Activated CD4-positive, alpha-beta T cell treated with anti-CD3 and anti-CD28 coated beads, Interleukin-2, amount 50 U/mL, for 48 hours (primary cell): ENCODE results near the gene APEH.
"Not testable (repeated sequence)": the region's sequence is repeated elsewhere in the genome, so short reads cannot be mapped to it uniquely, and the experiment has no call there.

ENCODE experiments used
- DNase-seq, 2 experiments: peaks; one replicate each; pipeline ENCODE4 v3.0.0-alpha.2; 2020

Gene APEH

GRCh38 chr3:49670940-49671290 lies 3.2 kb upstream of the APEH start:
- no peak for DNase-seq

DNA sequence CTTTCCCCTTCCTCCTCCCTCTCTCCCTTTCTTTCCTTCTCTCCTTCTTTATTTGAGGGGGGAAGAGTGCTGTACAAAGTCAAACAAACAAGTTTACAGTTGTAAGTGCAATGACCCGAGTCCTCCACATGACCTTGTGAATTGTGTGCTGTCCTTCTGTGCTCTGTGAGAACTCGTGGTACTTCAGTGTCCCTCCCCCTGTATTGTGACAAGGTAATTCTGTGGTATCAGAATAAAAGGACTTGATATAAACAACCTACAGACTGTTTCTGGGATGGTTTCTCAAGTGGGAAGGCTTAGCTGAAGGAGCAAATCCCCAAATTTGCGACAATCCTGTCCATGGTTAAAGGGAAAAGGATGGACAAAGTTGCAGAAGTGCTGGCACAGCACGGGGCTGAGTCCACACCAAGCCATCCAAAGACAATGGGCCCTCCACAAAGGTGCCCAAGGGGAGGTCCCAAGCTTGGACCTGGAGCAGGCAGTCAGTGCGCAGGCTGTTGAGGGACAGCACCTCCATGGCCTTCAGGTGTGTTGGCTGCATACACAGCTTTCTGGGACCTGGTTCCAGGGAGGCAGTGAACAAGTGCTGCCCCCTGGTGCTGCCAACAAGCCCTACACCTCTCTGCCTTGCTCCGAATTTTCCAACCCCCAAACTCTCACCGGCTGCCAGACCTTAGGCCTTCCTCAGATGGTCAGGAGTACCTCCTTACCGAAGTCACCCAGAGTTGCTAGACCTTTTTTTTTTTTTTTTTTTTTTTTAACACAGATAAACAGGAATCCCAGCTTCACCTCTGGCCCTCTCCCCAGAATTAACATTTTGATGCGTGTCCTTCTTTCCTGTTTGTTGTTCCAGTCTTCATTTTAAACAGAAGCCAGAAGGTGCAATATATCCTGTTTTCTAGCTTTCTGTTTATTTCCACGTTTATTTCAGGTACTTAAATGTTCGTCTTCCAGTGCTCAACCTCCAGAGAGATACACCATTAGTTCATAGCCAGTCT lies 2.6 kb upstream of the APEH start:
- DNase-seq, result peak; percentile 78 to 83

GRCh38 chr3:49673121-49673714 lies 933 bp upstream of the APEH start:
- peak in 1 of 2 experiments; percentile 50 for DNase-seq

GRCh38 chr3:49674497-49674983 lies 389 bp downstream of the APEH start:
- DNase-seq, result peak; percentile 32 to 46

DNA sequence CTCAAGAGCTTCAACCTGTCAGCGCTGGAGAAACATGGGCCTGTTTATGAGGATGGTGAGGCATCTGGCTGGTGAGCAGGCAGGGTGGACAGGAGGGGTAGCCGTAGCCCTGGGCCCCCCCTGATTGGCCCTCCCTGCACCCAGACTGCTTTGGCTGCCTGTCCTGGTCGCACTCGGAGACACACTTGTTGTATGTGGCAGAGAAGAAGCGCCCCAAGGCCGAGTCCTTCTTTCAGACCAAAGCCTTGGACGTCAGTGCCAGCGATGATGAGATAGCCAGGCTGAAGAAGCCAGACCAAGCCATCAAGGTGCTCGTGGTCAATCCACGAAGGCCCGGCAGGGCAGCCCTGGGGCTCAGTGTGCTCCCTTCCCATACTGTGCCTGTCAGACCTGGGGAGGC lies 1.8 kb downstream of the APEH start:
- no peak for DNase-seq

DNA sequence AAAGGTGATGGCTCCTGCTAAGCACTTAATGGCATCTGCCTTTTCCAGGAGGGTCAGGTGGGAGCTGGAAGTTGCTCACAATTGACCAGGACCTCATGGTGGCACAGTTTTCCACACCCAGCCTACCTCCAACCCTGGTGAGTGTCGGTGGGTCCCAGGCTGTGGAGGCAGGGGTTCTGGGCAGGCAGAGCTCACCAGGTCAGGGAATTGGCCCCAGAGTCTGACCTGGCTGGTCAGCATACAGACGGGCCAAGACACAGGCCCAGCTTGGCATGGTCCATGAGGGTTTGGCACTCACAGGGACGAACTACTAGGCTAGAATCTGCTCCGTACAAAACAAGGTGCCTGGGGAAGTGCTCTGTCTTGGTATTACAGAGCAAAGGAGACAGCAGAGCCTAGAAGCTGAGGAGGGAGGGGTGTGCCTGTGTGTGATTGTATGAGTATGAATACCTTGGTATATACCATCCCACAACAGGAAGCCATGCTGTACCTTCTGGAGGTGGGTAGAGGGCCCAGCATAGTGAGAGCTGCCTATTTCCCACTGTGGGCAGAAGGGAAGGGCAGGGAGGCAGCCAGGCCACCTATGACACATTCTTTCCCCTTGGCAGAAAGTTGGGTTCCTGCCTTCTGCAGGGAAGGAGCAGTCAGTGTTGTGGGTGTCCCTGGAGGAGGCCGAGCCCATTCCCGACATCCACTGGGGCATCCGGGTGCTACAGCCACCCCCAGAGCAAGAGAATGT lies 6.5 kb downstream of the APEH start:
- no peak for DNase-seq

DNA sequence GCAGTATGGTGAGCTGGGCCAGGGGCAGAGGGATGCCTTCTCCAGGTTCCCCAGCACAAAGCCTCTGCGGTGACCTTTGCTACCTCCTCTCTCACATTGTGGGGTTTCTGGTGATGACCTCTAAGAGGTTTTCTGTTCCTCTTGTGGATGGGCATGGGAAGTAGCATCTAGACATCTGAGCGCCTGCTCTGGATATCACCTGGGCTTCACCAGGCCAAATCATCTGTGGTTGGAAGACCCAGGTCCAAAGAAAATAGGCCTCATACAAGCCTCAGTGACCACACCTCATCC lies 7.0 kb downstream of the APEH start:
- no peak for DNase-seq

GRCh38 chr3:49681543-49681942 lies 7.4 kb downstream of the APEH start:
- DNase-seq, result no peak

DNA sequence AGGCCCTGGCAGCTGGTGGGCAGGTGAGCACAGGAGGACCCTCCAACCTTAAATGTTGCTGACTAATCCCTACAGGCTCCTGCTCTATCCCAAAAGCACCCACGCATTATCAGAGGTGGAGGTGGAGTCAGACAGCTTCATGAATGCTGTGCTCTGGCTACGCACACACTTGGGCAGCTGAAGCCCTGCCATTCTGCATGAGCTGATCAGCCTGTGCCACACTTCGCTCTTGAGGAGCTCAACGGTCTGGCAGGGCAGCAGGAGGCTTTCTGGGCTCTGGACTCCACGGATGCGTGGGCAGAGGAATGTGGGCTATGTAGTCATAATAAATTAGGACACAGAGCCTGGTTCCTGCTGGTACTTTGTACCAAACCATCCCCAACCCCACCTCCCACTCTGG lies 9.0 kb downstream of the APEH start:
- no peak for DNase-seq

DNA sequence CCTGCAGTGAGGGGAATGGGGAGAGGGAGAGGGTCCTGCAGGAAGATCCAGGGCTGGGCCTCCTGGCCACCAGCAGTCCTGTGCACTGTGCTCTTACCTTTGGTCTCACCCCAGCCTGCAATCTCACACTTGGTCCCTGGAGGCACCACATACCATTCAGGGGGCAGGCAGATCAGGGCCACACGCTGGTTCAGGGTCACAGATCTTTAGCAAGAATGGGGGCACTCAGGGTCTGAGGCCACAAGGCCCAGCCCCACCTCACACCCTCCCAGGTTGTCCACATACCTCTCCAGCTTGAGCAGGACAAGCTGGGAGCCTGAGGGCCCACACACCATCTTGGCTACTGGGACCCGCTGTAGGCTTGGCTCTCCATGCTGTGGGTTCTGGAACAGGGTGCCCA lies 10.3 kb downstream of the APEH start:
- not testable (repeated sequence) for DNase-seq

DNA sequence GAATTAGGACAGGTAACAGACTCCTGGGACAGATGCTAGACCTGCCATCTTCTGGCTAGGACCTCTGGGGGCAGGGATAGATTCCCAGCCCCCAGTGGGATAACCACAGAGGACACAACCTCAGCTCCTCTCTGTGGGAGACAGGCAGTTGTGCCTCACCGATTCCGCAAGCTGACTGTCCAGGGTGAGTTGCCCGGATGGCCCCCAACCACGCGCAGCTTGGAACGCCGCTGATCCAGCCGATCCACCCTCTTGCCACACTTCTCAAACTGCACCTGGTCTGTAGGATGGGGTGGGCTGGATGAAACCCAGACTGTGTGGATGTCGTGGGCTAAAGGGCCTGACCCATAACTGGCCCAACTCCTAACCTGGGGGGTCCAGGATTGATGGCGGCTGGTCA lies 11.0 kb downstream of the APEH start:
- DNase-seq, result not testable (repeated sequence)

GRCh38 chr3:49685846-49686245 lies 11.7 kb downstream of the APEH start:
- not testable (repeated sequence) for DNase-seq

GRCh38 chr3:49686346-49686745 lies 12.2 kb downstream of the APEH start:
- DNase-seq, result peak; percentile 33 to 42

DNA sequence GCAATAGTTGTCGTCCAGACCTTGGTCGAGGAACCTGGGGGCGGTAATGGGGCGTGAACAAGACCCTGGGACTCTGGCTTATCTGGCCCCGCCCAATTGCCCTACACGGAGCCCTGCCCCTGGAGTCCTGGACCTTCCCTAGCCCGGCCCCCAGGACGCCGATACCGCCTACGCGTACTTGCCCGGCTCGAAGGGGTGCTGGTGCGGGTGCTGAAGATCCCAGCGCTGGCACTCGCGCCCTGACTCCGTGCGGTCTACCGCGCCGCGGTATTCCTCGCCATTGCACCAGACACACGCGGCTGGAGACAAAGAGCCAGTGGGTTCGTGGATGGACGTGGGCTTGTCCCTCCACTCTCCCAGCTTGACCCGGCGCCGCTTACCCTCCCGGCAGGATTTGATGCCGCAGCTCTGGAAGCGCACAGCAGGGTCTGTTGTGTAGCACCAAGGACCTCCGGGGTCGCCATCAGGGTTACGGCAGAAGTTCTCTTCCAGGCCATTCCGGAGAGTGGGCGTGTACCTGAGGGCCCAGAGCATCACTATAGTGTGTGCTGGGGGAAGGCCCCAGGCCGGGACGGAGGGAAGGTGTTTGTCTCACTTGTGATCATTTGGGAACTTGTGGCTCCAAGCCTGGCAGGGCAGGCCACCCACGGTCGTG lies 12.7 kb downstream of the APEH start:
- DNase-seq, result peak; percentile 56 to 67

GRCh38 chr3:49687424-49687795 lies 13.3 kb downstream of the APEH start:
- not testable (repeated sequence) for DNase-seq

DNA sequence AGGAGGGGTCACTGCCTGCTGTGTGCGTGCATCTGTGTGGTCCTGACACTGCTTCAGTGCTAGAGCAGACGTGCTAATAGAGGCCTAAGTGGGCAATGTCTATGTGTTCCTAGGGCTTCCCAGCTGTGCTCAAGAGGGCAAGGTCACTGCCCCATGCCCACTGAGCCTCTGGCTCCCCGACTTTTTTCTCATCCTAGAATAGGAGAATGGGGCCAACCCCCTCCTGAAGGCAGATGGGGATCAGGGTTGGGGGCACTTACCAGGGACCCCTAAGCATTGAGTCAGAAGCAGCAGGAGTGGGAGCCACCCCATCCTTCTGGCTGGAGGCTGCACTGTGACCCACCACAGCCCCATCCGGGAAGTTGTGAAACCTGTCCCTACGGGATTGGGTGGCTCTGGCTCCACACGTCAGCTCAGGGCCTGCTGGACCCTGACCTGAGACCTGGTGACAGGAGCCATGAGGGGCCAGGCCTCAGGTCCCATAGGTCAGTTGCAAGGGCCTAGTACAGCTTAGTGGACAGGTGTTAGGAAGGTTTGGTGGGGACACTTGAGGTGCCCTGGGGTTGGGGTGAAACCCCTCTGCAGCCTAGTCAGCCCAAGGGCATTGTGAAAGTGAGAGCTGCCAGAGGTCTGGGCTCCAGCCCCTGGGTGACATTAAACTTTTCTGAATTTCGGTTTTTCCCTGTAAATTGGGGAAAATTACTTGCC lies 14.3 kb downstream of the APEH start:
- DNase-seq, result not testable (repeated sequence)

DNA sequence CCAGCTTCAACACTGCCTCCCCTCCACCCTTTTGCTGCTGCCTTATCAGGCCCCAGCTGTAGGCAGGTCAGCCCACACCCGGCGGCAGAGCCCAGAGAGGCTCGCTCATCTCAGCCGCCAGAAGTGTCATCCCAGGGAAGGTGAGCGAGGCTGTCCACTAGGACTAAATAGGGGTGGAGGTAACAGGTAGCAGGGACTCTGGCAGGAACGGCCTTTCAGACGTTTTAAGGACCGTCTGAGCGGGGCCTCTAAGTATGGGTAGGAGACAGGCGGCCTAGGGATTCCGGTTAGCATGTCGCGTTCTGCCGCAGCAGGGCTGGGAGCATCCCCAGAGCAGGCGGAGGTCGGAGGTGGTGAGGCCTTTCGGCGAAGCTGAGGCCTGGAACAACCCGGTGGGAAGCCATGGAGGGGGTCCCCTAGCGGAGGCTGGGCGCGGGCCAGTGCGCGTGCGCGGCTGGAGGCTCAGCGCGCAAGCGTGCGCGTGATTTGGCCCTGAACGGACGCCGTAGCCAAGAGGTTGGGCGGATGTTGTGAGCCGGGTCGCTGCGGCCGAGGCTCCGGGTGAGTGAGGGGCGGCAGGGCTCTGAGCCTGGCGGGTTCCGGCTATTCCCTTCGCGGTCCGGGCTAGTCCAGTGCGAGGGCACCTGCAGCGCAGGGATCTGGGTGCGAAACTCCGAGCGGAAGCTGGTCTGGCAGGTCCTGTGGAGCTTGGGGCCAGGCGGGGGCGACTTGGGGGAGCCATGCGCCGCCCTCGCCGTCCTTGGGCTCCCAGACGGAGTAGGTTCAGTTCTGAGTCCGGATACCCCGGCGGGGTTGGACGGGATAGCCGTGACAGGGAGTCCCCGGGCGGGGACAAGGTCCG lies 15.1 kb downstream of the APEH start, which contains the start of the genes MST1 and RNF123:
MST1 (minus strand) TSS at position 429 of the 862 bp plus-strand sequence. CDS start 783 bp downstream, outside the sequence.
RNF123 (plus strand) TSS at position 512 of the 862 bp plus-strand sequence. CDS start 1,609 bp downstream, outside the sequence.
- peak; percentile 91 to 92 for DNase-seq

- DNase-seq, result not testable (repeated sequence)
These were observed 15.9 kb downstream of the APEH start for GRCh38 chr3:49689908-49690624.

- DNase-seq, result not testable (repeated sequence)
These were observed 16.7 kb downstream of the APEH start for GRCh38 chr3:49690856-49691255.

DNA sequence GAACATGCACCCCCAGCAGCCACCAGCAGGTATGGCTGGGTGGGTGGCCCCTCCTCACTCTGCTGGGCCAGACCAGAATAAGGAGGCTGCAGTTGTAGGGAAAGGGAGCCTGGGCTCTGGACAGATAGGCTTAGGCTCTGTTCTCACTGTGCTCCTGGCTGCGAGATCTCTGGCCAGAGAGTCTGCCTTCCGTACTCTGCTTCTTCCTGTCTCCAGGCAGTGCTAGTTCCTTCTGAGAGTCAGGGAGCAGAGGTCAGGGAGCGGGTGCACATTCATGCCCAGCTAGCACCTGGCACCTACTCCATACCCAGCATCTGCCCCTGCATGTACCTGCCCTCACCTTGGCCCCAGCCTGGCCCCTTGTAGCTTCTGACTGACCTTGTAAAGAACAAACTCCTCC lies 17.3 kb downstream of the APEH start:
- DNase-seq, result not testable (repeated sequence)
